Lung (tissue), 12 donors: ENCODE results near the gene ALDH4A1. TPM values are rescaled to one million over a fixed set of nuclear protein-coding genes. Genes with fewer than 3 reads are reported as not detected.

Source experiments
- ATAC-seq: fragments of 200-7000 bp; cut with Tn5 transposase; one replicate; pipeline ENCODE4 v1.9.1; 2020; ENCODE audit warnings: moderate number of reproducible peaks; ENCODE audit not compliant: insufficient read depth, low FRiP score
- DNase-seq, 3 donors: peaks; one replicate each; pipeline ENCODE4 v3.0.0-alpha.2; 2013 to 2017
- H3K27ac ChIP-seq, 2 donors: one replicate each; pipeline ENCODE4 v1.5.1; 2013; ENCODE audit warnings: mild to moderate bottlenecking in 2 of 2, moderate library complexity in 2 of 2, control low read depth in 1 of 2, inconsistent platforms in 1 of 2, low read depth in 1 of 2, low read length in 1 of 2
- H3K27me3 ChIP-seq, 3 donors: one replicate each; pipeline ENCODE4 v1.5.1; 2013; ENCODE audit warnings: low read length in 2 of 3; ENCODE audit not compliant: control insufficient read depth in 3 of 3, insufficient read depth in 3 of 3
- H3K36me3 ChIP-seq, 4 donors: one replicate each; pipeline ENCODE4 v1.5.1; 2013; ENCODE audit warnings: low read length in 4 of 4, mild to moderate bottlenecking in 1 of 4, moderate library complexity in 1 of 4; ENCODE audit not compliant: control insufficient read depth in 4 of 4, insufficient read depth in 4 of 4
- H3K4me1 ChIP-seq, 5 donors: one replicate each; pipeline ENCODE4 v1.5.1; 2013; ENCODE audit warnings: low read length in 5 of 5, mild to moderate bottlenecking in 2 of 5, moderate library complexity in 1 of 5; ENCODE audit not compliant: control insufficient read depth in 5 of 5, insufficient read depth in 5 of 5
- H3K4me3 ChIP-seq: one replicate; pipeline ENCODE4 v1.5.1; 2013; ENCODE audit warnings: mild to moderate bottlenecking, control low read depth, moderate library complexity
- H3K9ac ChIP-seq, 2 donors: one replicate each; pipeline ENCODE4 v1.5.1; 2013; ENCODE audit warnings: low read length in 2 of 2, control low read depth in 1 of 2; ENCODE audit not compliant: insufficient read depth in 1 of 2
- H3K9me3 ChIP-seq, 4 donors: one replicate each; pipeline ENCODE4 v1.5.1; 2013; ENCODE audit warnings: low read length in 3 of 4, mild to moderate bottlenecking in 1 of 4, moderate library complexity in 1 of 4; ENCODE audit not compliant: control insufficient read depth in 4 of 4, insufficient read depth in 3 of 4
- CTCF ChIP-seq: IDR thresholded peaks from 2 replicates; pipeline ENCODE4 v1.5.1; 2012; ENCODE audit warnings: mild to moderate bottlenecking; ENCODE audit errors: control extremely low read depth, extremely low read depth
- WGBS, 2 donors: extraction: QIAGEN DNeasy Blood & Tissue Kit; methylation state at CpG; one replicate each; pipeline ENCODE4 v1.1.7; 2013; 5-methylcytosine and 5-hydroxymethylcytosine counted together
- polyA plus RNA-seq, 2 donors: library from polyadenylated mRNA; stranded (reverse); fragments of 200-250 nt; gene quantifications; one replicate each; pipeline ENCODE4 v1.2.1, GENCODE V29; 2013
- total RNA-seq, 2 donors: library from RNA; depleted of rRNA in 1 of 2; stranded (reverse); fragments of >200 nt in 1 of 2; gene quantifications; one replicate each; pipeline ENCODE4 v1.2.1, GENCODE V29; 2014 to 2021
- donor health status: control.
- donor health status: control.
- donor health status: Bipolar disorder and iron deficiency.
- donor health status: healthy.
- donor health status: DM: yes; HTN: yes; CAD: no.

ALDH4A1 gene
- total and polyA plus RNA-seq, 4 donors: 6.4 to 16.3 (median 11.2) TPM

GRCh38 chr1:18859560-18859959 lies 42.8 kb downstream of the ALDH4A1 start, which contains the start of gene TAS1R2:
Gene TAS1R2, minus strand, starts transcription at chr1:18859660. Its CDS starts 0 bp downstream, at chr1:18859660.
- no peaks in the 10 kb centered on the region for H3K27me3 ChIP-seq
- no peaks in the 10 kb centered on the region for H3K4me1 ChIP-seq
- no peak within 1 kb of the TSS for H3K4me3 ChIP-seq
- TF ChIP-seq CTCF: no peak
- H3K9ac ChIP-seq: no peak within 1 kb of the TSS
- no peak for DNase-seq
- H3K36me3 ChIP-seq: no peaks in the 10 kb centered on the region
- WGBS, 2 donors: 69 to 70% methylated on average over 4 of the region's 4 CpGs
- peaks cover 0 to 4% (median 1%) of the 10 kb centered on the region in 4 donors for H3K9me3 ChIP-seq
- H3K27ac ChIP-seq: no peak within 1 kb of the TSS
- no peak for ATAC-seq

- no peak overlapping the region for H3K27ac ChIP-seq
- no peaks in the 10 kb centered on the region for H3K4me1 ChIP-seq
- H3K36me3 ChIP-seq: no peaks in the 10 kb centered on the region
- TF ChIP-seq CTCF: no peak
- 90 to 92% methylated on average over 7 of the region's 7 CpGs for WGBS, 2 donors
- ATAC-seq (no peak), DNase-seq (no peak)
- peaks cover 0 to 4% (median 1%) of the 10 kb centered on the region in 4 donors for H3K9me3 ChIP-seq
- H3K4me3 ChIP-seq: no peak overlapping the region
- no peaks in the 10 kb centered on the region for H3K27me3 ChIP-seq
- H3K9ac ChIP-seq: no peak overlapping the region
These were observed 44.2 kb downstream of the ALDH4A1 start for GRCh38 chr1:18858070-18858688.

GRCh38 chr1:18856435-18856834 lies 45.9 kb downstream of the ALDH4A1 start:
- no peak for TF ChIP-seq CTCF
- WGBS, 2 donors: 92 to 100% methylated on average over 1 of the region's 1 CpG
- Histone ChIP-seq H3K9ac (no peak overlapping the region), H3K4me3 (no peak overlapping the region), H3K4me1 (no peaks in the 10 kb centered on the region), H3K36me3 (no peaks in the 10 kb centered on the region), H3K27me3 (no peaks in the 10 kb centered on the region), H3K27ac (no peak overlapping the region), H3K9me3 (peaks cover 0 to 4% (median 1%) of the 10 kb centered on the region in 4 donors)
- no peak for DNase-seq
- ATAC-seq: no peak

GRCh38 chr1:18855573-18855972 lies 46.8 kb downstream of the ALDH4A1 start:
- no peak overlapping the region for H3K4me3 ChIP-seq
- 78 to 87% methylated on average over 6 of the region's 6 CpGs for WGBS, 2 donors
- H3K9me3 ChIP-seq: peaks cover 0 to 4% (median 1%) of the 10 kb centered on the region in 4 donors
- H3K9ac ChIP-seq: no peak overlapping the region
- no peaks in the 10 kb centered on the region for H3K36me3 ChIP-seq
- no peaks in the 10 kb centered on the region for H3K27me3 ChIP-seq
- ATAC-seq: no peak
- TF ChIP-seq CTCF: no peak
- no peak for DNase-seq
- no peaks in the 10 kb centered on the region for H3K4me1 ChIP-seq
- H3K27ac ChIP-seq: no peak overlapping the region
